IMR-90 (cell line): Measurements from ENCODE around the gene MICAL3. TPM values are rescaled to one million over a fixed set of nuclear protein-coding genes. Genes with fewer than 3 reads are reported as not detected.

Source experiments
- ATAC-seq: fragments of 200-7000 bp; cut with Tn5 transposase; 2 replicates; pipeline ENCODE4 v1.9.1; 2020; ENCODE audit warnings: low read depth, mild to moderate bottlenecking, moderate library complexity
- BruUV-seq: library from RNA; stranded (reverse); fragments of 400-500 nt; replicated peaks from 2 replicates; lab custom pipeline; 2021; lab: Mats Ljungman, UMichigan
- CTCF ChIA-PET: fragments of 300-600 bp; formaldehyde crosslinking; extraction: SDS; loops from one replicate; lab custom pipeline; 2021; ENCODE audit warnings: antibody characterized with exemption; lab: Yijun Ruan, JAX
- POLR2A ChIA-PET: fragments of 300-600 bp; sonication (Branson Sonifier 250); formaldehyde crosslinking; loops from one replicate; lab custom pipeline; 2022; ENCODE audit warnings: antibody characterized with exemption; ENCODE audit not compliant: unreplicated experiment; lab: Charles Lee
- DNase-seq: peaks from one replicate; pipeline ENCODE4 v3.0.0; 2013
- H2AFZ ChIP-seq: replicated peaks from 2 replicates; pipeline ENCODE3; 2013; ENCODE audit warnings: low read length, mild to moderate bottlenecking; ENCODE audit not compliant: poor library complexity
- H2AK5ac ChIP-seq: 2 replicates; pipeline ENCODE4 v1.6.1; 2013; ENCODE audit warnings: low read depth, low read length, inconsistent platforms
- H2AK9ac ChIP-seq: replicated peaks from 2 replicates; pipeline ENCODE3; 2013; ENCODE audit warnings: mild to moderate bottlenecking, low read depth, low read length, moderate library complexity; ENCODE audit not compliant: poor library complexity
- H2BK120ac ChIP-seq: 2 replicates; pipeline ENCODE4 v1.6.1; 2013; ENCODE audit warnings: low read depth, low read length, inconsistent platforms
- H2BK15ac ChIP-seq: 3 replicates; pipeline ENCODE4 v1.6.1; 2013; ENCODE audit warnings: low read depth, low read length, inconsistent platforms
- H2BK20ac ChIP-seq: 2 replicates; pipeline ENCODE4 v1.6.1; 2013; ENCODE audit warnings: low read depth, mild to moderate bottlenecking, inconsistent platforms, low read length, moderate library complexity
- H2BK5ac ChIP-seq: 2 replicates; pipeline ENCODE4 v1.6.1; 2013; ENCODE audit warnings: mild to moderate bottlenecking, low read depth, low read length, inconsistent platforms; ENCODE audit not compliant: poor library complexity, severe bottlenecking
- H3K14ac ChIP-seq: replicated peaks from 2 replicates; pipeline ENCODE4 v1.6.1; 2013; ENCODE audit warnings: low read depth, low read length, inconsistent platforms
- H3K18ac ChIP-seq: 2 replicates; pipeline ENCODE4 v1.6.1; 2013; ENCODE audit warnings: low read depth, low read length, control low read depth
- H3K23ac ChIP-seq: 2 replicates; pipeline ENCODE4 v1.6.1; 2013; ENCODE audit warnings: low read depth, low read length, inconsistent platforms
- H3K27ac ChIP-seq: 2 replicates; pipeline ENCODE4 v1.5.1; 2013; ENCODE audit warnings: mild to moderate bottlenecking, control low read depth, low read length; ENCODE audit not compliant: insufficient read depth
- H3K27me3 ChIP-seq: 2 replicates; pipeline ENCODE4 v1.6.1; 2013; ENCODE audit warnings: low read length; ENCODE audit not compliant: control insufficient read depth, insufficient read depth
- H3K36me3 ChIP-seq: 2 replicates; pipeline ENCODE4 v1.6.1; 2013; ENCODE audit warnings: low read length, mixed read lengths; ENCODE audit not compliant: control insufficient read depth, insufficient read depth
- H3K4ac ChIP-seq: 2 replicates; pipeline ENCODE4 v1.6.1; 2013; ENCODE audit warnings: low read depth, low read length, inconsistent platforms
- H3K4me1 ChIP-seq: 2 replicates; pipeline ENCODE4 v1.6.1; 2013; ENCODE audit warnings: low read length, mixed read lengths; ENCODE audit not compliant: control insufficient read depth, insufficient read depth
- H3K4me2 ChIP-seq: 2 replicates; pipeline ENCODE4 v1.6.1; 2013; ENCODE audit warnings: low read depth, mild to moderate bottlenecking, control low read depth, low read length, moderate library complexity
- H3K4me3 ChIP-seq: 2 replicates; pipeline ENCODE4 v1.5.1; 2013; ENCODE audit warnings: low read depth, mild to moderate bottlenecking, control low read depth, low read length, moderate library complexity; ENCODE audit not compliant: insufficient read depth
- H3K56ac ChIP-seq: 2 replicates; pipeline ENCODE4 v1.6.1; 2013; ENCODE audit warnings: low read length, inconsistent platforms; ENCODE audit not compliant: insufficient read depth; ENCODE audit errors: extremely low read depth
- H3K79me1 ChIP-seq, 2 experiments: 2 replicates each; pipeline ENCODE4 v1.6.1; 2013; ENCODE audit warnings: low read length in 2 of 2, inconsistent platforms in 1 of 2, low read depth in 1 of 2
- H3K9ac ChIP-seq: 2 replicates; pipeline ENCODE4 v1.6.1; 2013; ENCODE audit warnings: low read depth, low read length, control low read depth
- H3K9me1 ChIP-seq: 2 replicates; pipeline ENCODE4 v1.6.1; 2013; ENCODE audit warnings: low read length, inconsistent platforms; ENCODE audit not compliant: insufficient read depth
- H3K9me3 ChIP-seq: 2 replicates; pipeline ENCODE4 v1.6.1; 2013; ENCODE audit warnings: low read length; ENCODE audit not compliant: control insufficient read depth, insufficient read depth
- H4K20me1 ChIP-seq: 2 replicates; pipeline ENCODE4 v1.6.1; 2013; ENCODE audit warnings: low read length, inconsistent platforms; ENCODE audit not compliant: insufficient read depth
- H4K5ac ChIP-seq: 2 replicates; pipeline ENCODE4 v1.6.1; 2013; ENCODE audit warnings: mild to moderate bottlenecking, low read depth, low read length, control low read depth
- H4K8ac ChIP-seq, 2 experiments: 2 replicates each; pipeline ENCODE4 v1.6.1; 2013; ENCODE audit warnings: low read depth in 2 of 2, low read length in 2 of 2, control low read depth in 1 of 2, inconsistent platforms in 1 of 2
- H4K91ac ChIP-seq: 2 replicates; pipeline ENCODE4 v1.6.1; 2013; ENCODE audit warnings: low read depth, low read length, inconsistent platforms; ENCODE audit not compliant: insufficient read depth
- CHD1 ChIP-seq: IDR thresholded peaks from 2 replicates; pipeline ENCODE4 v1.6.1; 2012; ENCODE audit warnings: low read depth, low read length, improper control_type of control experiment
- FOS ChIP-seq: fragments of 150-350 bp; IDR thresholded peaks from 2 replicates; pipeline ENCODE4 v1.6.1; 2016; ENCODE audit warnings: low read depth, low read length
- MAFK ChIP-seq: IDR thresholded peaks from 2 replicates; pipeline ENCODE4 v1.6.1; 2012; ENCODE audit warnings: low read depth, low read length, improper control_type of control experiment
- POLR2A ChIP-seq: IDR thresholded peaks from 2 replicates; pipeline ENCODE4 v1.6.1; 2012; ENCODE audit warnings: mild to moderate bottlenecking, low read depth, low read length
- RAD21 ChIP-seq: IDR thresholded peaks from 2 replicates; pipeline ENCODE4 v1.6.1; 2012; ENCODE audit warnings: low read length, improper control_type of control experiment
- RCOR1 ChIP-seq: IDR thresholded peaks from 2 replicates; pipeline ENCODE4 v1.6.1; 2012; ENCODE audit warnings: mild to moderate bottlenecking, low read length, improper control_type of control experiment; ENCODE audit not compliant: insufficient replicate concordance
- RFX5 ChIP-seq: IDR thresholded peaks from 2 replicates; pipeline ENCODE4 v1.8.0; 2012; ENCODE audit warnings: low read depth, mild to moderate bottlenecking, low read length, moderate library complexity
- WGBS, 2 experiments: methylation state at CpG; one replicate each; pipeline versions ENCODE4 v1.1.5 to v1.1.7; 2013; ENCODE audit warnings: missing lambda C conversion rate in 2 of 2; ENCODE audit not compliant: insufficient read length in 1 of 2; ENCODE audit errors: extremely low coverage in 2 of 2; 5-methylcytosine and 5-hydroxymethylcytosine counted together
- dilution Hi-C: fragments of 300-500 bp; cut with HindIII; formaldehyde crosslinking; loops from one replicate; pipeline ENCODE4 v1.14.3; 2018; ENCODE audit warnings: low sequenced_read_pairs; ENCODE audit not compliant: unreplicated experiment
- in situ Hi-C: fragments of 300-500 bp; cut with MboI; formaldehyde crosslinking; loops from 3 replicates; pipeline ENCODE4 v1.14.3; 2019; ENCODE audit warnings: low sequenced_read_pairs, inconsistent platforms, mixed read lengths
- intact Hi-C: fragments of 100-400 bp; cut with micrococcal nuclease; formaldehyde crosslinking; loops from 2 replicates; pipeline ENCODE4 v1.10.0; 2022
- polyA plus RNA-seq, 3 experiments: library from polyadenylated mRNA; depleted of rRNA; stranded (reverse); fragments of >200 nt; gene quantifications; 2 replicates each; pipeline ENCODE4 v1.2.3, GENCODE V29; 2012; ENCODE audit warnings: low replicate concordance in 1 of 3
- total RNA-seq: library from RNA; depleted of rRNA; stranded (reverse); fragments of >200 nt; gene quantifications from 2 replicates; pipeline ENCODE4 v1.2.3, GENCODE V29; 2012

The MICAL3 gene
- total and polyA plus RNA-seq, 2 of the 4 experiments (the other 2 are of a cell fraction) = 17.6 to 26.8 TPM

GRCh38 chr22:17775781-17776465 lies 248.4 kb downstream of the MICAL3 start:
- in situ Hi-C loops (no loop called here), intact Hi-C loops (no loop called here), dilution Hi-C loops (no loop called here)
- Histone ChIP-seq H3K4me1 (peaks cover 15% of the 10 kb centered on the region), H3K56ac (no peak overlapping the region), H3K36me3 (no peaks in the 10 kb centered on the region), H3K4me2 (no peak overlapping the region), H3K14ac (no peak overlapping the region), H4K91ac (no peak overlapping the region), H4K20me1 (peaks cover 28% of the 10 kb centered on the region), H3K79me1 (peaks cover 8 to 25% of the 10 kb centered on the region in 2 experiments; a peak in 3 of 4 replicates), H3K4ac (no peak overlapping the region), H3K4me3 (no peak overlapping the region), H3K27me3 (no peaks in the 10 kb centered on the region), H3K9me3 (no peaks in the 10 kb centered on the region), H3K18ac (no peak overlapping the region), H2AK9ac (no peak overlapping the region), H2AFZ (no peak overlapping the region), H2BK20ac (no peak overlapping the region), H2BK5ac (no peak overlapping the region), H4K8ac (no peak overlapping the region), H3K9me1 (peaks cover 14% of the 10 kb centered on the region; the same call in 1 of the 2 replicates), H2BK120ac (no peak overlapping the region), H3K9ac (no peak overlapping the region), H3K27ac (no peak overlapping the region), H4K5ac (no peak overlapping the region), H3K23ac (no peak overlapping the region), H2BK15ac (no peak overlapping the region), H2AK5ac (no peak overlapping the region)
- CTCF ChIA-PET = no interaction called here
- POLR2A ChIA-PET = no interaction called here
- BruUV-seq = no TSS peak
- TF ChIP-seq RCOR1 (no peak), FOS (no peak), RAD21 (no peak), RFX5 (no peak), MAFK (no peak), POLR2A (no peak), CHD1 (no peak)
- no peak for ATAC-seq
- WGBS, 2 experiments = 81% methylated on average over 4 of the region's 10 CpGs; no CpG with 5 or more reads in 1 of the 2 experiments
- no peak for DNase-seq
